ENCODE data around the gene EMX2. TPM values are rescaled to one million over a fixed set of nuclear protein-coding genes. Genes with fewer than 3 reads are reported as not detected.

The EMX2 gene
- total and polyA plus RNA-seq, 2 experiments from 2014 or later, result not detected

DNA sequence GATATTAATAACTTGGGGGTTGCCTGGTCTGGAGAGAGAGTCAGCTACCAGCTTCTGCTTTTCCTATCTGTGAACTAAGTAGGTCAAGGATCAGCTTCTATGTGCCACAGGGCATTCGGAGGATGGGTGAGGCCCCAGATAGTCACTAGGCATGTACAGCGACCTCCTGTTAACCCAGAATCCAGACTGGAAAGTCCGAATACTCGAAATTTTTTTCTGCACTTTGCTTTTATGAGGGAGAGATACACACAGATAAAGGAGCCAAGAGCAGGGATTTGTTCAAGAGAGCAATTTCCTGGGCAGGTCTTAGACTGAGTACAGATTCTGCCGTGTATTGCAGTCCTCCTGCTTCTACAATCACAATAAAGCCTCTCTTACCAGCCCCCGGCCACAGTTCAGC, 54.2 kb downstream of the EMX2 start (continued):
- TF ChIP-seq, protein P1, sequence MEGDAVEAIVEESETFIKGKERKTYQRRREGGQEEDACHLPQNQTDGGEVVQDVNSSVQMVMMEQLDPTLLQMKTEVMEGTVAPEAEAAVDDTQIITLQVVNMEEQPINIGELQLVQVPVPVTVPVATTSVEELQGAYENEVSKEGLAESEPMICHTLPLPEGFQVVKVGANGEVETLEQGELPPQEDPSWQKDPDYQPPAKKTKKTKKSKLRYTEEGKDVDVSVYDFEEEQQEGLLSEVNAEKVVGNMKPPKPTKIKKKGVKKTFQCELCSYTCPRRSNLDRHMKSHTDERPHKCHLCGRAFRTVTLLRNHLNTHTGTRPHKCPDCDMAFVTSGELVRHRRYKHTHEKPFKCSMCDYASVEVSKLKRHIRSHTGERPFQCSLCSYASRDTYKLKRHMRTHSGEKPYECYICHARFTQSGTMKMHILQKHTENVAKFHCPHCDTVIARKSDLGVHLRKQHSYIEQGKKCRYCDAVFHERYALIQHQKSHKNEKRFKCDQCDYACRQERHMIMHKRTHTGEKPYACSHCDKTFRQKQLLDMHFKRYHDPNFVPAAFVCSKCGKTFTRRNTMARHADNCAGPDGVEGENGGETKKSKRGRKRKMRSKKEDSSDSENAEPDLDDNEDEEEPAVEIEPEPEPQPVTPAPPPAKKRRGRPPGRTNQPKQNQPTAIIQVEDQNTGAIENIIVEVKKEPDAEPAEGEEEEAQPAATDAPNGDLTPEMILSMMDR (conservative IDR thresholded peaks at IDR 0.05; ENCODE audit: low read depth in 2 of 2), result no peak
- TF ChIP-seq JUNB (IDR thresholded peaks at IDR 0.05; ENCODE audit: unreplicated experiment), result no peak
- TF ChIP-seq CREB1 (CRISPR knock-in tag; IDR thresholded peaks at IDR 0.05; ENCODE audit: low read depth), result no peak
- TF ChIP-seq POLR2AphosphoS5 (IDR thresholded peaks at IDR 0.05; ENCODE audit: low read depth), result no peak
- TF ChIP-seq, protein P2, sequence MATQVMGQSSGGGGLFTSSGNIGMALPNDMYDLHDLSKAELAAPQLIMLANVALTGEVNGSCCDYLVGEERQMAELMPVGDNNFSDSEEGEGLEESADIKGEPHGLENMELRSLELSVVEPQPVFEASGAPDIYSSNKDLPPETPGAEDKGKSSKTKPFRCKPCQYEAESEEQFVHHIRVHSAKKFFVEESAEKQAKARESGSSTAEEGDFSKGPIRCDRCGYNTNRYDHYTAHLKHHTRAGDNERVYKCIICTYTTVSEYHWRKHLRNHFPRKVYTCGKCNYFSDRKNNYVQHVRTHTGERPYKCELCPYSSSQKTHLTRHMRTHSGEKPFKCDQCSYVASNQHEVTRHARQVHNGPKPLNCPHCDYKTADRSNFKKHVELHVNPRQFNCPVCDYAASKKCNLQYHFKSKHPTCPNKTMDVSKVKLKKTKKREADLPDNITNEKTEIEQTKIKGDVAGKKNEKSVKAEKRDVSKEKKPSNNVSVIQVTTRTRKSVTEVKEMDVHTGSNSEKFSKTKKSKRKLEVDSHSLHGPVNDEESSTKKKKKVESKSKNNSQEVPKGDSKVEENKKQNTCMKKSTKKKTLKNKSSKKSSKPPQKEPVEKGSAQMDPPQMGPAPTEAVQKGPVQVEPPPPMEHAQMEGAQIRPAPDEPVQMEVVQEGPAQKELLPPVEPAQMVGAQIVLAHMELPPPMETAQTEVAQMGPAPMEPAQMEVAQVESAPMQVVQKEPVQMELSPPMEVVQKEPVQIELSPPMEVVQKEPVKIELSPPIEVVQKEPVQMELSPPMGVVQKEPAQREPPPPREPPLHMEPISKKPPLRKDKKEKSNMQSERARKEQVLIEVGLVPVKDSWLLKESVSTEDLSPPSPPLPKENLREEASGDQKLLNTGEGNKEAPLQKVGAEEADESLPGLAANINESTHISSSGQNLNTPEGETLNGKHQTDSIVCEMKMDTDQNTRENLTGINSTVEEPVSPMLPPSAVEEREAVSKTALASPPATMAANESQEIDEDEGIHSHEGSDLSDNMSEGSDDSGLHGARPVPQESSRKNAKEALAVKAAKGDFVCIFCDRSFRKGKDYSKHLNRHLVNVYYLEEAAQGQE (IDR thresholded peaks at IDR 0.05; ENCODE audit: unreplicated experiment), result no peak
- TF ChIP-seq EZH2 (IDR thresholded peaks at IDR 0.05; ENCODE audit: low read depth, unreplicated experiment), result no peak
- TF ChIP-seq STAT1 (IDR thresholded peaks at IDR 0.05; ENCODE audit: unreplicated experiment), result no peak

DNA sequence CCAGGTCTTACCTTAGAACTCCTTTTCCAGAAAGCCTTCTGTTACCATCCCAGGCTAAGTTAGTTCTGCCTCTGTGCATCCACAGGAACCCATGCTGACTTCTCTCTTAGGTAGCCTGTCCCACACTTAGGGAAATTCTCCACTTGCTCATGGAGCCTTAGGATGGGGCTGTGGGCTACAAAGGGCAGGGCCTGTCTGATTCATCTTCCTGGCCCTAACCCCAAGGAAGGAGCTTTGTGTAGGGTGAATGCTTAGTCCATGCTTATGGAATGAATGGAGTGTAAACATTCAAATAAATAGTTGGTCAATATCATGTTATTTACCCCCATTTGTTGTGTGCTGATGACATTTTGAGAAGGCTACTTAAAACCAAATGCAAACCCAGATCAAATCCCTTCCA, 54.7 kb downstream of the EMX2 start:
- H3K9me2 ChIP-seq (ENCODE audit: insufficient read depth), result no peaks in the 10 kb centered on the region; the same call in 1 of the 2 replicates
- Mint-ChIP-seq H3K36me3 (ENCODE audit: low read depth) (no peaks in the 10 kb centered on the region), H3K4me3 (no peak overlapping the region), H3K4me1 (peaks cover 7% of the 10 kb centered on the region; the same call in 2 of the 3 replicates), H3K27me3 (ENCODE audit: insufficient read depth, low read depth, poor library complexity) (peaks cover 2% of the 10 kb centered on the region), H3K9me3 (no peaks in the 10 kb centered on the region; the same call in 2 of the 3 replicates), H3K27ac (no peak overlapping the region)
- H3F3A ChIP-seq (replicated peaks; ENCODE audit: low read depth), result no peaks in the 10 kb centered on the region
- H3K27me3 ChIP-seq (ENCODE audit: insufficient read depth), result no peaks in the 10 kb centered on the region
- H2AFZ ChIP-seq, result no peak overlapping the region
- DNase-seq (ENCODE audit: low spot score), result no peak
- H3K4me2 ChIP-seq, result no peak overlapping the region
- no peak for ATAC-seq
- H4K20me1 ChIP-seq (replicated peaks; ENCODE audit: insufficient read depth), result no peaks in the 10 kb centered on the region
- H3K4me1 ChIP-seq (ENCODE audit: insufficient read depth), result no peaks in the 10 kb centered on the region; the same call in 1 of the 2 replicates
- no peak for TF ChIP-seq EZH2 (IDR thresholded peaks at IDR 0.05; ENCODE audit: low read depth, unreplicated experiment)
- no peaks in the 10 kb centered on the region for H3K36me3 ChIP-seq (ENCODE audit: insufficient read depth)
- H3K27ac ChIP-seq (ENCODE audit: low read depth), result no peak overlapping the region
- no peak overlapping the region for H3K4me3 ChIP-seq
- no peaks in the 10 kb centered on the region for H3K79me2 ChIP-seq (replicated peaks; ENCODE audit: insufficient read depth)

Other genes with a start within 250 kb of the EMX2 start
- 28.6 and 30.2 TPM in 2 replicates for gene PDZD8, start 167.3 kb upstream of the EMX2 start, total RNA-seq (2014; rRNA removed; shearing (Covaris generic))
- 8.4 and 11.4 TPM in 2 replicates for gene PDZD8, start 167.3 kb upstream of the EMX2 start, polyA plus RNA-seq (2016; fragmentation: Nextera tagmentation; extraction: Ambion mirVana)